Activated naive CD8-positive, alpha-beta T cell treated with anti-CD3 and anti-CD28 coated beads, Interleukin-2, amount 10 ng/mL, durations not matched to agents 7 days and 5 days (primary cell): ENCODE data around the gene HNRNPA0. TPM values are rescaled to one million over a fixed set of nuclear protein-coding genes. Genes with fewer than 3 reads are reported as not detected.
A peak's percentile ranks its signal among the peaks of the same experiment; 100 is the strongest.

Source experiments
- ATAC-seq: fragments of 150-1000 bp; cut with Tn5 transposase; one replicate; pipeline ENCODE4 v1.10.0; 2021; ENCODE audit warnings: low read depth, moderate library complexity
- POLR2A ChIA-PET: fragments of 350-600 bp; sonication (Branson Sonifier 250); formaldehyde crosslinking; loops from one replicate; lab custom pipeline; 2021; ENCODE audit warnings: antibody characterized with exemption; lab: Charles Lee
- DNase-seq: peaks from one replicate; pipeline ENCODE4 v3.0.0; 2021
- H3K27ac Mint-ChIP-seq: one replicate; pipeline ENCODE4 v1.8.0; 2022; ENCODE audit warnings: mild to moderate bottlenecking, mixed read lengths
- H3K27me3 Mint-ChIP-seq: one replicate; pipeline ENCODE4 v1.8.0; 2022; ENCODE audit warnings: mild to moderate bottlenecking, moderate library complexity, mixed read lengths
- H3K36me3 Mint-ChIP-seq: one replicate; pipeline ENCODE4 v1.8.0; 2021; ENCODE audit warnings: mild to moderate bottlenecking, mixed read lengths
- H3K4me1 Mint-ChIP-seq: one replicate; pipeline ENCODE4 v1.8.0; 2021; ENCODE audit warnings: mixed read lengths
- H3K4me3 Mint-ChIP-seq: one replicate; pipeline ENCODE4 v1.8.0; 2022; ENCODE audit warnings: mild to moderate bottlenecking, moderate library complexity, mixed read lengths
- H3K9me3 Mint-ChIP-seq: one replicate; pipeline ENCODE4 v1.8.0; 2021; ENCODE audit warnings: mixed read lengths
- total RNA-seq, 2 experiments: library from RNA; stranded (reverse); gene quantifications; one replicate each; pipeline ENCODE4 v1.2.3, GENCODE V29; 2021

Gene HNRNPA0
- total RNA-seq, 2 experiments from 2014 or later: 31.4 to 31.7 TPM

GRCh38 chr5:137706841-137707240, 47.3 kb downstream of the HNRNPA0 start:
- ATAC-seq: no peak
- Mint-ChIP-seq H3K27me3 (no peaks in the 10 kb centered on the region), H3K36me3 (peaks cover 57% of the 10 kb centered on the region), H3K4me3 (no peak overlapping the region), H3K9me3 (peaks cover 2% of the 10 kb centered on the region), H3K27ac (no peak overlapping the region), H3K4me1 (peaks cover 2% of the 10 kb centered on the region)
- POLR2A ChIA-PET: no interaction called here
- DNase-seq: no peak

- Mint-ChIP-seq H3K27ac (no peak overlapping the region), H3K36me3 (peaks cover 51% of the 10 kb centered on the region), H3K9me3 (no peaks in the 10 kb centered on the region), H3K4me3 (no peak overlapping the region), H3K4me1 (peaks cover 2% of the 10 kb centered on the region), H3K27me3 (no peaks in the 10 kb centered on the region)
- ATAC-seq: no peak
- no peak for DNase-seq
- POLR2A ChIA-PET: no interaction called here
Measured at GRCh38 chr5:137705106-137705505, 49.1 kb downstream of the HNRNPA0 start.

- Mint-ChIP-seq H3K27me3 (no peaks in the 10 kb centered on the region), H3K4me3 (no peak overlapping the region), H3K36me3 (peaks cover 47% of the 10 kb centered on the region), H3K4me1 (peaks cover 2% of the 10 kb centered on the region), H3K9me3 (no peaks in the 10 kb centered on the region), H3K27ac (no peak overlapping the region)
- DNase-seq (no peak), ATAC-seq (no peak)
- POLR2A ChIA-PET: no interaction called here
Measured at GRCh38 chr5:137703565-137703964, 50.6 kb downstream of the HNRNPA0 start.

GRCh38 chr5:137700282-137700680, 53.9 kb downstream of the HNRNPA0 start:
- DNase-seq (no peak), ATAC-seq (no peak)
- H3K27ac Mint-ChIP-seq: no peak overlapping the region
- no peak overlapping the region for H3K4me3 Mint-ChIP-seq
- no peaks in the 10 kb centered on the region for H3K9me3 Mint-ChIP-seq
- H3K36me3 Mint-ChIP-seq: peaks cover 50% of the 10 kb centered on the region
- POLR2A ChIA-PET: no interaction called here
- peaks cover 21% of the 10 kb centered on the region for H3K4me1 Mint-ChIP-seq
- H3K27me3 Mint-ChIP-seq: no peaks in the 10 kb centered on the region

- Mint-ChIP-seq H3K27ac (no peak overlapping the region), H3K4me1 (peaks cover 27% of the 10 kb centered on the region), H3K4me3 (no peak overlapping the region), H3K9me3 (no peaks in the 10 kb centered on the region), H3K27me3 (no peaks in the 10 kb centered on the region), H3K36me3 (peaks cover 53% of the 10 kb centered on the region)
- ATAC-seq: no peak
- POLR2A ChIA-PET: no interaction called here
- no peak for DNase-seq
Measured at GRCh38 chr5:137699336-137700281, 54.6 kb downstream of the HNRNPA0 start.

GRCh38 chr5:137696481-137696880, 57.7 kb downstream of the HNRNPA0 start:
- peak overlapping the region; percentile 61 for H3K4me3 Mint-ChIP-seq
- no peaks in the 10 kb centered on the region for H3K27me3 Mint-ChIP-seq
- H3K36me3 Mint-ChIP-seq: peaks cover 34% of the 10 kb centered on the region

GRCh38 chr5:137695651-137696428, 58.3 kb downstream of the HNRNPA0 start:
- Mint-ChIP-seq H3K9me3 (no peaks in the 10 kb centered on the region), H3K4me3 (peak overlapping the region; percentile 61), H3K4me1 (peaks cover 27% of the 10 kb centered on the region), H3K36me3 (peaks cover 36% of the 10 kb centered on the region), H3K27ac (peak overlapping the region; percentile 92), H3K27me3 (no peaks in the 10 kb centered on the region)
- DNase-seq: peak; percentile 49
- ATAC-seq: peak; percentile 75
- POLR2A ChIA-PET: interaction anchor here (1.3 to 2.6 kb wide), 4 partner anchors 29 to 58 kb away, joined by 3 to 20 read pairs (median 10); partner anchors contain the start of genes HNRNPA0 and KLHL3

More at GRCh38 chr5:137696481-137696880, 57.7 kb downstream of the HNRNPA0 start:
- DNase-seq: no peak
- POLR2A ChIA-PET: interaction anchor here (1.3 to 2.6 kb wide), 4 partner anchors 29 to 57 kb away, joined by 3 to 20 read pairs (median 10); partner anchors contain the start of genes HNRNPA0 and KLHL3
- Mint-ChIP-seq H3K4me1 (peaks cover 27% of the 10 kb centered on the region), H3K9me3 (no peaks in the 10 kb centered on the region), H3K27ac (peak overlapping the region; percentile 92)
- peak; percentile 66 for ATAC-seq

Other genes with a start within 250 kb of the HNRNPA0 start
- 10 to 100 TPM; 16.3 to 21.2 TPM for gene KLHL3, start 18.3 kb downstream of the HNRNPA0 start, total RNA-seq
- not detected for gene MYOT, start 113.5 kb upstream of the HNRNPA0 start, total RNA-seq
- not detected for gene PKD2L2, start 135.1 kb upstream of the HNRNPA0 start, total RNA-seq